Measurements from ENCODE around the gene RDH16.
"Not testable (repeated sequence)": the region's sequence is repeated elsewhere in the genome, so short reads cannot be mapped to it uniquely, and the experiment has no call there.

DNA sequence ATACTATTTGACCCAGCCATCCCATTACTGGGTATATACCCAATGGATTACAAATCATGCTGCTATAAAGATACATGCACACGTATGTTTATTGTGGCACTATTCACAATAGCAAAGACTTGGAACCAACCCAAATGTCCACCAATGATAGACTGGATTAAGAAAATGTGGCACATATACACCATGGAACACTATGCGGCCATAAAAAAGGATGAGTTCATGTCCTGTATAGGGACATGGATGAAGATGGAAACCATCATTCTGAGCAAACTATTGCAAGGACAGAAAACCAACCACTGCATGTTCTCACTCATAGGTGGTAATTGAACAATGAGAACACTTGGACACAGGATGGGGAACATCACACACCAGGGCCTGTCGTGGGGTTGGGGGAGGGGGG lies 16.8 kb upstream of the RDH16 start:
- TF ChIP-seq, protein P1, sequence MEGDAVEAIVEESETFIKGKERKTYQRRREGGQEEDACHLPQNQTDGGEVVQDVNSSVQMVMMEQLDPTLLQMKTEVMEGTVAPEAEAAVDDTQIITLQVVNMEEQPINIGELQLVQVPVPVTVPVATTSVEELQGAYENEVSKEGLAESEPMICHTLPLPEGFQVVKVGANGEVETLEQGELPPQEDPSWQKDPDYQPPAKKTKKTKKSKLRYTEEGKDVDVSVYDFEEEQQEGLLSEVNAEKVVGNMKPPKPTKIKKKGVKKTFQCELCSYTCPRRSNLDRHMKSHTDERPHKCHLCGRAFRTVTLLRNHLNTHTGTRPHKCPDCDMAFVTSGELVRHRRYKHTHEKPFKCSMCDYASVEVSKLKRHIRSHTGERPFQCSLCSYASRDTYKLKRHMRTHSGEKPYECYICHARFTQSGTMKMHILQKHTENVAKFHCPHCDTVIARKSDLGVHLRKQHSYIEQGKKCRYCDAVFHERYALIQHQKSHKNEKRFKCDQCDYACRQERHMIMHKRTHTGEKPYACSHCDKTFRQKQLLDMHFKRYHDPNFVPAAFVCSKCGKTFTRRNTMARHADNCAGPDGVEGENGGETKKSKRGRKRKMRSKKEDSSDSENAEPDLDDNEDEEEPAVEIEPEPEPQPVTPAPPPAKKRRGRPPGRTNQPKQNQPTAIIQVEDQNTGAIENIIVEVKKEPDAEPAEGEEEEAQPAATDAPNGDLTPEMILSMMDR (IDR thresholded peaks at IDR 0.05), result not testable (repeated sequence)
- TF ChIP-seq POLR2A, EP300 (IDR thresholded peaks at IDR 0.05): not testable (repeated sequence)
